GM12864 (cell line): ENCODE results near the gene SLC25A23.

Source experiments
- DNase-seq: peaks from one replicate; pipeline ENCODE4 v3.0.0-alpha.2; 2011; ENCODE audit warnings: low read depth
- H3K4me3 ChIP-seq: 2 replicates; pipeline ENCODE4 v1.5.1; 2011; ENCODE audit warnings: mild to moderate bottlenecking, low read depth, low read length, control low read depth
- TF ChIP-seq, protein P1 (sequence below): IDR thresholded peaks from 2 replicates; pipeline ENCODE4 v1.5.1; 2011; ENCODE audit warnings: low read depth, mild to moderate bottlenecking, moderate library complexity, low read length, control low read depth, inconsistent platforms; ENCODE audit errors: missing control alignments

The SLC25A23 gene

DNA sequence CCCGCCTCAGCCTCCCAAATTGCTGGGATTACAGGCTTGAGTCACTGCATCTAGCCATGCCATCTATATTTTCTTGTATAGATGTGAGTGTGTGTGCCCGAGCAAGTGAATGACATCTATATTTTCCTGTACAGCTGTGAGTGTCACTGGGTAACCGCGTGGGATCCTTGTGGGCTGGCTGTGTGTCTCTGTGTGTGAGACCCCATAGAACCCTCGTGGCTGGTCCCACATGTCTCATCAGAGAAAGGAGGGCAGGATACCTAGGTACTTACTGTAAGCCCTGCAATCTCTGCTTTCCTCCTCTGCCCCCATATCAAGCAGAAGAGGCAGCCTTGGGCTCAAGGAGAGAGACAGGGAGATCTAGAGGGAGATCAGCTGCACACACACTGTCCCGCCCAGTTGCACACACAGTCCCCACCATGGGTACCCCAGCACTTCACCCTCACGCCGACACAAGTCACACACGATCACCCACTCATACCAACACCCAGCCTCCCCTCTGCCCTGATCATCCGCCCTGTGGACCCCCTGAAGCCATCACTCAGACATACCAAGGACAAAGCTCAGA is 21.3 kb upstream of the SLC25A23 start:
- peak overlapping the region; percentile 74 for H3K4me3 ChIP-seq
- TF ChIP-seq, protein P1, sequence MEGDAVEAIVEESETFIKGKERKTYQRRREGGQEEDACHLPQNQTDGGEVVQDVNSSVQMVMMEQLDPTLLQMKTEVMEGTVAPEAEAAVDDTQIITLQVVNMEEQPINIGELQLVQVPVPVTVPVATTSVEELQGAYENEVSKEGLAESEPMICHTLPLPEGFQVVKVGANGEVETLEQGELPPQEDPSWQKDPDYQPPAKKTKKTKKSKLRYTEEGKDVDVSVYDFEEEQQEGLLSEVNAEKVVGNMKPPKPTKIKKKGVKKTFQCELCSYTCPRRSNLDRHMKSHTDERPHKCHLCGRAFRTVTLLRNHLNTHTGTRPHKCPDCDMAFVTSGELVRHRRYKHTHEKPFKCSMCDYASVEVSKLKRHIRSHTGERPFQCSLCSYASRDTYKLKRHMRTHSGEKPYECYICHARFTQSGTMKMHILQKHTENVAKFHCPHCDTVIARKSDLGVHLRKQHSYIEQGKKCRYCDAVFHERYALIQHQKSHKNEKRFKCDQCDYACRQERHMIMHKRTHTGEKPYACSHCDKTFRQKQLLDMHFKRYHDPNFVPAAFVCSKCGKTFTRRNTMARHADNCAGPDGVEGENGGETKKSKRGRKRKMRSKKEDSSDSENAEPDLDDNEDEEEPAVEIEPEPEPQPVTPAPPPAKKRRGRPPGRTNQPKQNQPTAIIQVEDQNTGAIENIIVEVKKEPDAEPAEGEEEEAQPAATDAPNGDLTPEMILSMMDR, result no peak
- DNase-seq, result no peak

DNA sequence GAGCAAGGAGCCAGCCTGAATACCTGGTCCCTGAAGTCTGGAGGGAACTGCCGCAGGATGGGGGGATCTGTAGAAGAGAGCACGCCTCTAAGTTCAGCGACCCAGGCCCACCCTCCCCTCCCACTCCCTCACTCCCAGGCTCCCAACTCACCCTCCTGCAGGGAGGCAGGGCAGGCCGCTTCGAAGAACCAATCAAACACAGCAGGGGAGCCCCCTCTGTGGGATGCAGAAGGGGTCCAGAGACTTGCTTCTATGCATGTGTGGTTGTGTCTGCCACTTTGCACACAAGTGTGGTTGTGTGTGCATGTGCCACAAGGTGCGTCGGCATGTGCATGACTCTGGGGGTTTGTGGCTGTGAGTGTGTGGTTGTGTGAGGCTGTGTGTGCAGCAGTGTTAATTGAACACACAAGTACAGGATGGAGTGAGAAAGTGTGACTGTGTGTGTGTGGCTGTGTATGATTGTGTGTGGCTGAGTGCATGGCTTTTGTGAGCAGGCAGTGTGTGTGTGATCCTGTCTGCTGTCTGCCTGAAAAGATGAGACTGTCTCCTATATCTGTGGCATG is 20.3 kb upstream of the SLC25A23 start:
- TF ChIP-seq, protein P1, result no peak
- no peak overlapping the region for H3K4me3 ChIP-seq
- no peak for DNase-seq

DNA sequence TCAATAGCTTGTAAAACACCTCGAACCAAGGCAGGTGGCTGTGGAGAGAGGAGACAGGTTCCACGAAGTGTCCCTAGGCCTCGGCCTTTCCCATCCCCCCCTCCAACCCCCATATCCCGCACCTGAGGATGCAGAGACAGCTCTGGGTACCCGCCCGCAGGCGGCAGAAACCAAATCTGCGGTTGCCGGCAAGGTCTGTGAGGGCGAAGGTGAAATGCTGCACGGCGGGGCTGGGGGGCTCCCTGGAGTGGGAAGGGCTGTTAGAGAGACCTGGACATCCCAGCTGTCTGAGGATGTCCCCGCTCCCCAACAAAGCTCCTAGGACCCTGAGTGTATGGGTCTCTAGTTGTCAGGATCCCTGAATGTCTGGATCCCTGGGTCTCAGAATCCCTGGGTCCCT is 19.2 kb upstream of the SLC25A23 start:
- TF ChIP-seq, protein P1, result no peak
- DNase-seq, result no peak
- H3K4me3 ChIP-seq, result no peak overlapping the region

DNA sequence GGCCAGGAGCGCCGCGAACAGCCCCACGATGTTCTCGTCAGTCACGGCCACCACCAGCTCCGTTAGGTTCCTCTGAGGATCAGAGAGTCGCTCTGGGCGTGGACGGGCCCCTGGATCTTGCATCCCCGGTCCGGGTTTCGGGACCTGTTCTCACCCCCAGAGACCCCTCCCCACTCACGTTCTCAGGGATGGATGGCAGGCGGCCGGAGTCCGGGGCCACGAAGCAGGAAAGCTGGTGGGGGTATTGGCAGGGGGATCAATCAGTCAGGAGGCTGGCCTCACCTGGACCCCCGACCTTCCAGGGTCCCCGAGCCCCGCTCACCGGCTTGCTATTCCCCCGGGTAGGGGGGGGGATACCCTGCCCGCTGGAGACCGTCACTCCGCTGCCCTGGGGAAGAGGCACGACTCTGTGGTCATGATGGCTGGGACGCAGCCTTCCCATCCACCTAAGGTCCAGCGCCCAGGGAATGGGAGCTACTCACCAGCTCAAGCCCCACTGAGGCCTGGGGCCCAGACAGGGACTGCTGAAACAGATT is 17.4 kb upstream of the SLC25A23 start:
- no peak for DNase-seq
- no peak overlapping the region for H3K4me3 ChIP-seq
- TF ChIP-seq, protein P1, result no peak

DNA sequence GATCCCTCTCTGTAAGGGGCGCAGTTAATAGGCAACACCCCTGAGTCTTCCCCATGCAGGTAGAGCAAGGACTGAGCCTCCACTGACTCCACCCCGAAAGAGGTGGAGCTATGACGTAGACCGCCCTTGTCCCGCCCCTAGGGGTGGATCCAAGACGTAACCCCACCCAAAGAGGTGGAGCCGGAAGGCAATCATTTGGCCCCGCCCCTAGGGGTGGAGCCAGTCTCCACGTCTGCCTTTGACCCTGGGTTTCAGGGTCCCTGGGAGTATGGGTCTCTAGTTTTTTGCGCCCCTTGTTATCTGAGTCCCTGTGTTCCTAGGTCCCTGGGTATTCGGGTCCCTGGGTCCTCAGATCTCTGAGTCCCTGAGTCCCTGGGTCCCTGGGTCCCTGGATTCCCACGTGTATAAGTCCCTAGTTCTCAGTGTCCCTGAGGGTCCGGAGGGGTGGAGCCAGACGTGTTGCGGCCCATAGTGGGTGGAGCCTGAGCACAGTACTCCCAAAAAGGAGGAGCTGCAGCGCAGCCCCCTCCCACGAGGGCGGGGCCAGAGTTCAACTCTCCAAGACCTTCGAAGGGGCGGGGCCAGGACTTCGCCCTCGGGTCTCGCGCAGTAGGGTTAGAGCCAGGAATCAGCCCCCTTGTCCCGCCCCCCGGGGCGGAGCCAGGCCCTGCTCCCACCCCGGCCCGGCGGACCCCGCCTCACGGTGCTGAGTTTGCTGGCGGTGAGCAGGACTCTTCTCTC is 16.7 kb upstream of the SLC25A23 start:
- H3K4me3 ChIP-seq, result no peak overlapping the region
- TF ChIP-seq, protein P1, result no peak
- DNase-seq, result no peak

DNA sequence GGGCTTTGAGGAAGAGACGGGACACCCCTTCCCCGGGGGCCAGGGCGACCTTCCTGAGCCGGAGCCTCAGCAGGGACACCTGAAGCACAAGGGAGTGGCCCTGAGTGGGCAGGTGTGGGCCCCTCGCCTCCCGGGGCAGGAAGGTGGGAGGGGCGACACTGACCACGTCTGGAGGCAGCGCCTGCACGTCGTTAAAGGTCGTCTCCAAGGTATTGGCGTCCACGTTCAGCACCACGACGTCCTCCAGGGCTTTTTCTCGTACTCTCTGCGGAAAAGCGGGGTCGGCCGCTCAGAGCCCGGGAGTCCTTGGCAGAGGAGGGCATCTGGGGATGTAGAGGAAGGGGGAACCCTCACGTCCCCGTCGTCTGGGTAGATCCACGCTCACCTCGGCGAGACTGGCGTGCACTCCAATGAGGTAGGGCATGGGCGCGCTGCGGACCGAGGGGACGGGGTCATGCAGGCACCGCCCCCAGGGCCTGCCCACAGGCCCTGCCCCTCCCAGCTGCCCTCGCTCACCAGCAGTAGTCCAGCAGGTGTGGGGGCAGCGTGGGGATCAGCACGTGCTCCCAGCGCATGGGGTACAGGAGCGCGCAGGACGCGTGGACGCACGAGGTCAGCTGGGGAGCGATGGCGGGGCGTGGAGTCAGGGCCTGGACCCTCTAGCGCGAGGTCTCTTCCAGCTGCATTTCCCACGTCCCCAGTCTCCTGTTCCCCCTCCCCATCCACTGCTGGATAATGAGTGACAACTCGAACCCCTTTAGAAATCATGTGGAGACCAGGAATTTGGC is 15.9 kb upstream of the SLC25A23 start:
- TF ChIP-seq, protein P1, result no peak
- no peak overlapping the region for H3K4me3 ChIP-seq
- no peak for DNase-seq
